GM21526 (cell line): ENCODE measurements around the gene ALDH7A1.
"Not testable (repeated sequence)": the region's sequence is repeated elsewhere in the genome, so short reads cannot be mapped to it uniquely, and the experiment has no call there.

Source experiments
- ATAC-seq: cut with Tn5 transposase; IDR thresholded peaks from one replicate; pipeline ENCODE4 v1.9.1; 2021; ENCODE audit warnings: moderate library complexity; ENCODE audit not compliant: unreplicated experiment, low FRiP score

ALDH7A1 gene

DNA sequence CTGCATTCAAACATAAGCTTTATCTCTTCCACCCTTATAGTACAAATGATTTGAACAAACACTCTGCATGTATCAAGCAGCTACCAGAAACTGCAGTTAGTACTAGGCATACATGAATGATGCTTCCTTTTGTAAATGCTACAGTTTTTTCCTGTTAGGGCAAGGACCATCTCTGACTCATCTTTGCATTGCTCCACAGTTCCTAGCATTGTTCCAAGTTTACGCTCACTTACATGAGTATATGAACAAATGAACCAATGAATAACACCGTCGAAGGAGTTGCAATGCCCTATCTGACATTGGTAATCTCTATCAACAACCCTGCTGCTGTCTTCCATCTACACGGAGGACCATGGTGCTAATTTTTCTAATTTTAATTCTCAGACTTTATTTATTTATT, 2.1 kb upstream of the ALDH7A1 start:
- ATAC-seq, result no peak

DNA sequence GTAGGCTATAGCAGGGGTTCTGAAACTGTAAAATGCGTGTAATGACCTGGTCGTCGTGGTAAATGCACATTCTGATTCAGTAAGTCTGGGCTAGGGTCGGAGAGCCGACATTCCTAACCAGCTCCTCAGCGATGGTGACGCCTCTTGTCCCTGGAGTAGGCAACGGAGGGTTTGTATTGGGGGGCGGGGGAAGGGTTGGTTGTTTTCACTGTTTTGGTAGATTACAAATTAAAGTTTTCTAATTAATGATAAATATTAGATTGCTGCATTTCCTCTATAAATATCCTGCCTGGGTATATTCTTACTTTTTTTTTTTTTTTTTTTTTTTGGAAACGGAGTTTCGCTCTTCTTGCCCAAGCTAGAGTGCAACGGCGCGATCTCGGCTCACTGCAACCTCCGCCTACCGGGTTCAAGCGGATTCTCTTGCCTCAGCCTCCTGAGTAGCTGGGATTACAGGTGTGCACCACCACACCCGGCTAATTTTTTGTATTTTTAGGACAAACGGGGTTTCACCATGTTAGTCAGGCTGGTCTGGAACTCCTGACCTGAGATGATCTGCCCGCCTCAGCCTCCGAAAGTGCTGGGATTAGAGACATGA, 566 bp upstream of the ALDH7A1 start:
- peak; percentile 7 for ATAC-seq

DNA sequence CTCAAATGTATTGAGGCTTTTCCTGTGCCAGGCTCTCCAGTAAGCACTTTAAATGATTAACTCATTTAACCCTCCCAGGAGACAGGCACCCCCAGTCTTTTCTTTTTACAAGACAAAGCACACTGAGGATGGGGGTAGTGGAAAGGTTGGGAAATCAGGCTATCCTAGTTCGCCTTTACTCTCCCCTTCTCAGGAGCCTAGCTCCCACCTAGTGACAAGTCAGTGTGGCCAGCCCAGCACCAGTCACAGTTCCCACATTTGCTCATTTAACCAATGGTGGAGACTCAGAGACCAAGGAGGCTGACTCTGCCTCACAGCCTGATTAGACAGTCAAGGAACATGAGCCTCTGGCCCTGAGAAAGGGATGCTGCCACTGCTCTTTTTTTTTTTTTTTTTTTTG, 3.5 kb downstream of the ALDH7A1 start:
- ATAC-seq, result no peak

DNA sequence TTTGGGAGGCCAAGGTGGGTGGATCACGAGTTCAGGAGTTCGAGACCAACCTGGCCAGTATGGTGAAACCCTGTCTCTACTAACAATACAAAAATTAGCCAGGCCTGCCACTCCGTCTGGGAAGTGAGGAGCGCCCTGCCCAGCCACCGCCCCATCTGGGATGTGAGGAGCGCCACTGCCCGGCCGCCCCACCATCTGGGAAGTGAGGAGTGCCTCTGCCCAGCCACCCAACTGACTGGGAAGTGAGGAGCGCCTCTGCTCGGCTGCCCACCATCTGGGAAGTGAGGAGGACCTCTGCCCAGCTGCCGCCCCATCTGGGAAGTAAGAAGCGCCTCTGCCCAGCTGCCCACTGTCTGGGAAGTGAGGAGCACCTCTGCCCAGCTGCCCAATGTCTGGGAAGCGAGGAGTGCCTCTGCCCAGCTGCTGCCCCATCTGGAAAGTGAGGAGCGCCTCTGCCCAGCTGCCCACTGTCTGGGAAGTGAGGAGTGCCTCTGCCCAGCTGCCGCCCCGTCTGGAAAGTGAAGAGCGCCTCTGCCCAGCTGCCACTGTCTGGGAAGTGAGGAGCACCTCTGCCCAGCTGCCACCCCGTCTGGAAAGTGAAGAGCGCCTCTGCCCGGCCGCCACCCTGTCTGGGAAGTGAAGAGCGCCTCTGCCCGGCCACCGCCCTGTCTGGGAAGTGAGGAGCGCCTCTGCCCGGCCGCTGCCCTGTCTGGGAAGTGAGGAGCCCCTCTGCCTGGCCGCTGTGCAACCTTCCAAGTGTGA, 5.3 kb downstream of the ALDH7A1 start:
- no peak for ATAC-seq

DNA sequence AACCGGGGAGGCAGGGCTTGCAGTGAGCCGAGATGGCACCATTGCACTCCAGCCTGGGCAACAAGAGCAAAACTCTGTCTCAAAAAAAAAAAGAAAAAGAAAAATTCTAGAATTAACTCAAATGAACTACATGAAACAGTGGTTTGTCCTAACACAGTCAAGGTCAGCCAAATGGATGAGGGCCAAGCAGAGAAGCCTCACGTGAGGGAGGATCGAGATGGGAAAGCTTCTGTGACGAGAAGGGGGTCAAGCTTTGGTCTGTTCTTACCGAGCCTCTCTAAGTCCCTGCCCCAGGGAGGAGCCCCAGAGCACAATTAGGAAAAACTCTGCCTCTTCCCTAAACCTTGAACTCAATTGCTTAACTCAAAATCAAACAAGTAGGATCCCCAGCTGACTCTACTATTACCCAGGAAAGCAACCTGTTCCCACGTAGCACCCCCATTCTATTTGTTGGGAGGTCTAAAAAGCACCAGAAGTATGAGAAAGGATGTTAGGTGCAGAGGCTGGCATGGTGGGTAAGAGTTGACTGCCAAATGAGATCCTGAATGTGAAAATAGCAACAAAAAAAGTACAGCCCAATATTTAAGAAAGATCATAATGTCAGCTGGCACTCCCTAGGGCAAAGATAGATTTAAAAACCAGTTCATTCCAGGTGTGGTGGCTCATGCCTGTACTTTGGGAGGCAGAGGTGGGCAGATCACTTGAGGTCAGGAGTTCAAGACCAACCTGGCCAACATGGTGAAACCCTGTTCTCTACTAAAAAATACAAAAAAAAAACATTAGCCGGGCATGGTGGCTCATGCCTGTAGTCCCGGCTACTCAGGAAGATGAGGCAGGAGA, 7.2 kb downstream of the ALDH7A1 start:
- no peak for ATAC-seq

DNA sequence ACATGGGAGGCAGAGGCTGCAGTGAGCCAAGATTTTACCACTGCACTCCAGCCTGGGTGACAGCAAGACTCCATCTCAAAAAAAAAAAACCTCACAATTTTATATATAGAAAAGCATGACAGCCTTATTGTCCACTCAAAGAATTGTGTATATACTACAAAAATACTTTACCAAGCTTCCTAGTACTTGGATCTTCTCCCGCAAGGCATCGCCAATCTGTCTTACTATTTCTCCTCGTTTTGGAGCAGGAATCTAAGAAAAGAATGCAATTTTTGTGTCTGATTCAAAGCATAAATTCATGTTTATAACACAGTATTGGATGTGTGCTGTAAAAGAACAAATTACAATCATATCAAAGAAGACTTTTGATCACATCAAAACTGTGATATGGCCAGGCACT, 11.3 kb downstream of the ALDH7A1 start:
- no peak for ATAC-seq

DNA sequence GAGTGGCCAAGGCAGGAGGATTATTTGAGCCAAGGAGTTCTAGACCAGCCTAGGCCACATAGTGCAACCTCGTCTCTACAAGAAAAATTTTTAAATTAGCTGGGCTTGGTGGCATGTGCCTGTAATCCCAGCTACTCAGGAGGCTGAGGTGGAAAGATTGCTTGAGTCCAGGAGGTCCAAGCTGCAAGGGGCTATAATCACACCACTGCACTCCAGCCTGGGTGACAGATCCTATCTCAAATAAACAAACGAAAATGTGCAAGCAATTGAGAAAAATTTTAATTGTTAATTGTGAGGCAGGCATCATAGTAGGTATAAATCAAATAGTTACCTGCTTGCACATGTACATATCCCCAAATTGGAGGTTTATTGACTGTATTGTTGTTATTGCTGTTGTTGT, 15.3 kb downstream of the ALDH7A1 start:
- no peak for ATAC-seq

DNA sequence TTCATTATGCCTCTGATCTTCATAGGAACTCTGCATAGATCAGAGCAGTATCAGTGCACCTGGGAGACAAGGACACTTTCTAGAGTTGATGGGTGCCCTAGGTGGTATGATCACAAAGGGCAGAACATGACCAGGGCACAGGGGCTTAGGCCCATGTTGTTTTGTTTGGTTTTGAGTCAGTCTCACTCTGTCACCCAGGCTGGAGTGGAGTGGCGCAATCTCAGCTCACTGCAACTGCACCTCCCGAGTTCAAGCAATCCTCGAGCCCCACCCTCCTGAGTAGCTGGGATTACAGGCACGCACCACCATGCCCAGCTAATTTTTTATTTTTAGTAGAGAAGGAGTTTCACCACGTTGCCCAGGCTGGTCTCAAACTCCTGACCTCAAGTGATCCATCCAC, 17.6 kb downstream of the ALDH7A1 start:
- no peak for ATAC-seq

DNA sequence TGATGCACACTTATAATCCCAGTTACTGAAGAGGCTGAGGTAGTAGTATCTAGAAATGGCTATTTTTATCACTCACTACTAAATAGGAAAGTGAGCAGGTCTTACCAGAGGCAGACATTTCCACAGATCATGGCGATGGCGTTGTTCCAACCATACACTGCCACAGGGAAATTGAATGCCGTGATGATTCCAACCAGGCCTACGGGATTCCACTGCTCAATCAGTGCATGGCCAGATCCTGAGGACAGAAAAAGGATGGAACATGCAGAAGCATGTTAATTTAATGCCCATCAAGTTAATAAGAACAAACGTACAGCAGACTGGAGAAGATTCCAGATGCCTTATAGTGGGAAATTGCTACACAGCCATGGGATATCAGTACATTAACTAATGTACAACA, 18.0 kb downstream of the ALDH7A1 start:
- no peak for ATAC-seq

DNA sequence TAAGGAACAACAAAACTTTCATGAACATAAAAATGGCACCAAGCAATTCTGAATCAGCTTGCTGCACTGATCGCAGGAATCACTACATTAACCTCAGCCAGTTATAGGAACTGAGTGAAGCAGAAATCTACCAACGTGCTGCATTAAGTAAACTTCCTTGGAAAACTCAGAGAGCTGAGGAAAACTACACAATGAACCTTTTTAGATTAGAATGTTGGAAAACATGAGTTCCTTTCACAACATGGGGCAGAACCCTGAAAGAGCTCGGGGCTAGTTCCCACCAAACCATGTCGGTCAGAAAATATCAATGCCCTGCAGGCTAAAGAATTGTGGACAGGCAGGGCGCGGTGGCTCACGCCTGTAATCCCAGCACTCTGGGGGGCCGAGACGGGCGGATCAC, 19.4 kb downstream of the ALDH7A1 start:
- no peak for ATAC-seq

DNA sequence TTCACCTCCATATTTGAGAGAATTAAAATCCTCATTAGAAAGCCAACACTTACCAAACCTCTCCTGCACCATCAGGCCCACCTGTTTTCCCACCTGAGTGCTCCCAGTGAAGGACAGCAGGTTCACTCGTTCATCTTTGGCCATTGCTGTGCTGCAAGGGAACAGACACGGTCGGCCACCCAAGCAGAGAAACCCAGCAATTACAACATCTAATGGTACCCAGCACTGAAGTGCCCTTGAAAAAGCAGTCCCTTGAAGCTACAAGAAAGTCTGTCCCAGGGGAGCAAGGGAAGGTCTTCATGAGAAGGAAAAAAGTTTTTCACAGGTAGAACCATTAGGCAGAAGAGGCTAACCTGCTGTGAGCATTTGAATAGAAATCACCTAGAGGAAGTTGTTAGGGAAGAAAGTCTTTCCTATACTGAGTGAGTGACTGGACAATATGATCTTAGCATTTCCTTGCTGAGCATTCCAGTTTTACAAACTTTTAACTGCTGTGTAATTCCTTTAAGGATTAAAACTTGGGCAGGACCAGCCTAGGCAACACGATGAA, 26.7 kb downstream of the ALDH7A1 start:
- ATAC-seq, result no peak

DNA sequence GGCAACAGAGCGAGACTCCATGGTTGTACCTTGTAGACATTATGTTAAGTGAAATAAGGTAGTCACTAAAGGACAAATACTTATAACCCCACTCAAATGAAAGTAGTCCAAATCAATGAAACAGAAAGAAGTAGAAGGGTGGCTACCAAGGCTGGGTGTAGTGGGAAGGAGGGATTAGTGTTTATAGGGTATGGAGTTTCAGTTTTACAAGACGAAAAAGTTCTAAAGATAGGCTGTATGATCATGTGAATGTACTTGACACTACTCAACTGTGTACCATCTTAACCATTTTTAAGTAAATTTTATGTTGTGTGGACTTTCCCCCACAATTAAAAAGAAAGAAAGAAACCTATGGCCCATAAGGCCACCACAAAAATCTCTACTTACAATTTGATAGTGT, 32.2 kb downstream of the ALDH7A1 start:
- ATAC-seq, result peak; percentile 74

DNA sequence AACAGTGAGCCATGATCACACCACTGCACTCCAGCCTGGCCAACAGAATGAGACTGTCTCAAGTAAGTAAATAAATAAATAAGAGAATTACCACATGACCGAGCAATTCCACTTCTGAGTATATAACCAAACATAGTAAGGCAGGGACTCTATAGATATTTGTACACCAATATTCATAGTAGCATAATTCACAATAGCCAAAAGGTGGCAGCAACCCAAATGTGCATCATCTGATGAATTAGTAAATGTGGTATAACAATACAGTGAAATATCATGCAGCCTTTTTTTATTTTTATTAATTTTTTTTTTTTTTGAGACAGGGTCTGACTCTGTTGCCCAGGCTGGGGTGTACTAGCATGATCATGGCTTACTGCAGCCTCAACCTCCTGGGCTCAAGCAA, 33.1 kb downstream of the ALDH7A1 start:
- ATAC-seq, result no peak

DNA sequence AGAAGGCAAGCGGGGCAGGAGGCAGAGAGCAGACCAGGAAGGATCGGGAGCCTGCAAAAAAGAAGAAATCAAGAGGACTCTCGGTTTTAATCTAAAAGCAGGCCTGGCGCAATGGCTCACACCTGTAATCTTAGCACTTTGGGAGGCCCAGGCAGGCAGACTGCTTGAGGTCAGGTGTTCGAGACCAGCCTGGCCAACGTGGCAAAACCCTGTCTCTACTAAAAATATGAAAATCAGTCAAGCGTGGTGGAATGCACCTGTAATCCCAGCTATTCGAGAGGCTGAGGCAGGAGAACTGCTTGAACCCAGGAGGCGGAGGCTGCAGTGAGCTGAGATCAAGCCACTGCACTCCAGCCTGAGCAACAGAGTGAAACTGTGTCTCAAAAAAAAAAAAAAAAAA, 39.9 kb downstream of the ALDH7A1 start:
- ATAC-seq, result not testable (repeated sequence)

DNA sequence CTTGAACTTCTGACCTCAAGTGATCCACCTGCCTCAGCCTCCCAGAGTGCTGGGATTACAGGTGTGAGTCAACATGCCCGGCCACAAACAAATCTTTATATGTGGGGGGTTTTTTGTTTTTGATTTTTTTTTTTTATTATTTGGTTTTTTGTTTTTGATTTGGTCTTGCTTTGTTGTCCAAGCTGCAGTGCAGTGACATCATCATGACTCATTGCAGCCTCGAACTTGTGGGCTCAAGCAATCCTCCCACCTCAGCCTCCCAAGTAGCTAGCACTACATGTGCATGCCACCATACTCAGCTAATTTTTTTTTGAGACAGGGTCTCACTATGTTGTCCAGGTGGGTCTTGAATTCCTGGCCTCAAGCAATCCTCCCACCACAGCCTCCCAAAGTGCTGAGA, 42.4 kb downstream of the ALDH7A1 start:
- no peak for ATAC-seq

DNA sequence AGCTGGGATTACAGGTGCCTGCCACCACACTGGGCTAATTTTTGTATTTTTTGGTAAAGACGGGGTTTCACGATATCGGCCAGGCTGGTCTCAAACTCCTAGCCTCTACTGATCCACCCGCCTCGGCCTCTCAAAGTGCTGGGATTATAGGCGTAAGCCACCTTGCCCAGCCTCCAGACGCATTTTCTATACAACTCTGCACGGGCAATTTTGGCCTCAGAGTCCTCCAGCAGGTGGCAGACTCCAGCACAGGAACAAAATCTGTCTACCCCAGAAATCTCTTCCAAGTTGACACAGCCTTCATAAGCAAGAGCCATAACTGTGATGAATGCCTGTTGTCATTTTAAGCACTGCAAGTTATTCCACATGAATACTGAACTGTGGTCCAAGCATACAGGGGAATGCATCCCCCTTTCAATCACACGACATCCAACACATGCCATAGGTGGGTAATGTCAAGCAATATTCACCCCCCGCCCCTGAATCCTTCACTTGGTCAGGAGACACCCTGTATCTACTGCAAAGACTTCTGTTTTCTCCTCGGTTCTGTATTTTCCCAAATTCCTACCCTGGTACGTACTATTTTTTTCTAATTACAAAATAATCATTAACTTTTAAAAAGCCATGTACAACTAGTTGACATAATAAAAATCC, 50.8 kb downstream of the ALDH7A1 start:
- no peak for ATAC-seq

DNA sequence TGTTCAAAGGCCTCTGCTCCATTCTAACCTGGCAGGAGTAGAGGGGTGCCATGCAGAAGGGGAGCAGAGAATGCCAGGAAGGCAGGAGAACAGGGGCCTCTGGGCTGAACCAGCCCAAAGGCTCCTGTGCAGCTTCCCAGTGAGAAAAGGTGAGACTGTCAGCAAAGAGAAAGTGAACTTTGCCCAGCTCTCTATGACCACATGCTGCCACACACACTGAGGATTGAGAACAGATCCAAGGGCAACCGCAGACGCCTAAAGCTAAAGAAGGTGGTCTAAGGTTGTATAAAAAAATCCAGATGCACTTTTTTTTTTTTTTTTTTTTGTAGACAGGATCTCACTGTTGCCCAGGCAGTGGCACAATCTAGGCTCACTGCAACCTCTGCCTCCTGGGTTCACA, 51.4 kb downstream of the ALDH7A1 start:
- no peak for ATAC-seq

DNA sequence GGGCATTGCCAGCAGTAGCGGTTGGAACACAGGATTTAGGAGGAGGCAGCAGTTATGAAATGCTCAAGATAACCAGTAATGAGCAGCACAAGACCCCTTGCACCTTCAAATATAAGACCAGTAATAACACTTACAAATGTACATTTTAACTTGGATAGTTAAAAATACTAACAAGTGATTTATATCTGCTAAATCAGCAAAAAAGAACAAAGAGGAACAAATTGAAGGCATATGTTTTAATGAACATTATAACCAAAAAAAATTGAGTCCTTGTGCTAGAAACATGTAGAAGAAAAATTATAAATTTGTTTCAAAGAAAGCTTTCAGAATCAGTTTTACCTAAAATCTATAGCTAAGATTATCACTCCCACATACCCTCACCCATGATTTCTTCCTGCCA, 52.0 kb downstream of the ALDH7A1 start:
- no peak for ATAC-seq

DNA sequence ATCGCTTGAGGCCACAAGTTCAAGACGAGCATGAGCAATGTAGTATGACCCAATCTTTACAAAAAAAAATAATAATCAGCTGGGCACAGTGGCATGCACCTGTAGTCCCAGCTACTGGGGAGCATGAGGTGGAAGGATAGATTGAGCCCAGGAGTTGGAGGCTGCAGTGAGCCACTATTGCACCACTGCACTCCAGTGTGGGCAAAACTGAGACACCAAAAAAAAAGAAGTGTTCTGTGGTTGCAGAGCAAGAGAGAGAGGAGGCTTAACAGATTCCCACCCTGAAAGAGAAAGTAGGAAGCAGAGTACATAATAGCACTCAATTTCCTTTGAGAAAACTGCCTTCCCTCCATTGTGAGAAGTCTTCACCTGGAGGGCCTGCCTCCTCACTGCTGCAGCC, 52.6 kb downstream of the ALDH7A1 start:
- ATAC-seq, result no peak

DNA sequence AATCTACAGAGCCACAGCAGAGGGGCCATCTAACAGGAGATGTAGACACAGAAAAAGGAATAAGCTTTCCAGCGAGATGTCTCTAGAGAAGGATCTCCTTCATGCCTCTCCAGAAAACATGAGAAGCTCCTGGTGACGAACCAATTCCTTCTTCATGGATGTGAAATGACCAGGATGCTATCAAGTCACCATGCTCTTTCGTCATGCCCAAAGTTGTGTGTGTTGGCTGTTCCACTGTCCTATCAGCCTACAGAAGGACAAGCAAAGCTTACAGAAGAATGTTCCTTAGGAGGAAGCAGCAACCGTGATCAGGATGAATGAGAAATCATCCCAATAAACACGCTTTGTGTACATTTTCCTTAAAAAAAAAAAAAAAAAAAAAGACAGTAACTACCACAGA, 54.4 kb downstream of the ALDH7A1 start:
- no peak for ATAC-seq

DNA sequence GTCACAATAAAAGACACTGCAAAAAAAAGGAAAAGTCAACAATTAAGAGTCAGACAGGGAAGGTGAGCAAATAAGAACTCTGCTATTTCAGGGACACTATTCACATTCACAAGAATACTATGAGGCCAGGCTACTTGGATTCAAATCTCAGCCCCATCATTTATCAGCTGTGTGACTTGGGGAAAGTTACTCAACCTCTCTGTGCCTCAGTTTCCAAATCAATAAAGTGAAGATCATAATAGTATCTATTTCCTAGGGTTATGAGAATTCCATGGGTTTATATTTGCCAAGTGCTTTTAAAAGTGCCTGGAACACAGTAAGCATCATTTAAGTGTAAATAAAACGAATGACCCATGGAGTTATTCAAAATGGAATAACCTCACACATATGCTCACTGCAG, 56.4 kb downstream of the ALDH7A1 start:
- ATAC-seq, result no peak
